Measurements from ENCODE around the gene TUBB6. TPM values are rescaled to one million over a fixed set of nuclear protein-coding genes. Genes with fewer than 3 reads are reported as not detected.

TUBB6 gene
- total and polyA plus RNA-seq, 2 of the 13 experiments (the other 11 are each of a cell fraction or from before 2014, with no cell fraction given): 9.9 to 28.6 TPM

GRCh38 chr18:12278741-12279682 is 29.0 kb upstream of the TUBB6 start (continued):
- TF ChIP-seq ZFP37 (CRISPR knock-in tag; IDR thresholded peaks at IDR 0.05; ENCODE audit: borderline replicate concordance) (no peak), ZNF264 (CRISPR knock-in tag; IDR thresholded peaks at IDR 0.05) (no peak), SP140L (CRISPR knock-in tag; IDR thresholded peaks at IDR 0.05; ENCODE audit: borderline replicate concordance) (no peak), HDAC2 (CRISPR knock-in tag; IDR thresholded peaks at IDR 0.05) (peak; percentile 51; the same call in 1 of the 2 replicates), ATF7 (IDR thresholded peaks at IDR 0.05) (no peak), ATF7 (CRISPR knock-in tag; IDR thresholded peaks at IDR 0.05) (no peak), ZNF33A (CRISPR knock-in tag; IDR thresholded peaks at IDR 0.05; ENCODE audit: borderline replicate concordance) (no peak), FOXO1 (CRISPR knock-in tag; IDR thresholded peaks at IDR 0.05) (peak; percentile 11; the same call in 1 of the 2 replicates), AHR (CRISPR knock-in tag; IDR thresholded peaks at IDR 0.05) (no peak), ZNF382 (CRISPR knock-in tag; IDR thresholded peaks at IDR 0.05; ENCODE audit: borderline replicate concordance) (no peak), ZNF256 (CRISPR knock-in tag; conservative IDR thresholded peaks at IDR 0.05) (no peak), FOXK2 (IDR thresholded peaks at IDR 0.05) (no peak), TCF12 (IDR thresholded peaks at IDR 0.05) (no peak), TCF12 (CRISPR knock-in tag; IDR thresholded peaks at IDR 0.05) (no peak), ZSCAN21 (CRISPR knock-in tag; IDR thresholded peaks at IDR 0.05; ENCODE audit: borderline replicate concordance) (no peak), ATF4 (CRISPR knock-in tag; IDR thresholded peaks at IDR 0.05) (0 out of 4 replicates have a peak, but pooled peaks of 1 of the 2 experiments have one; percentile 17), ZSCAN29 (CRISPR knock-in tag; conservative IDR thresholded peaks at IDR 0.05) (no peak), TBX2 (CRISPR knock-in tag; IDR thresholded peaks at IDR 0.05; ENCODE audit: borderline replicate concordance) (peak; percentile 61; the same call in 1 of the 2 replicates), ZNF703 (CRISPR knock-in tag; IDR thresholded peaks at IDR 0.05; ENCODE audit: borderline replicate concordance) (no peak), ZNF577 (CRISPR knock-in tag; IDR thresholded peaks at IDR 0.05; ENCODE audit: borderline replicate concordance, low read depth) (no peak)
- TF ChIP-seq, protein P1, sequence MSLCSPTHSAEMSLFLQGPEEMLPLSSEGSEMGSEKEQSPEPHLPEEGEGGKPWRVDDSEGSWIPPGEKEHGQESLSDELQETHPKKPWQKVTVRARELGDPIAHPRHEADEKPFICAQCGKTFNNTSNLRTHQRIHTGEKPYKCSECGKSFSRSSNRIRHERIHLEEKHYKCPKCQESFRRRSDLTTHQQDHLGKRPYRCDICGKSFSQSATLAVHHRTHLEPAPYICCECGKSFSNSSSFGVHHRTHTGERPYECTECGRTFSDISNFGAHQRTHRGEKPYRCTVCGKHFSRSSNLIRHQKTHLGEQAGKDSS (CRISPR knock-in tag; IDR thresholded peaks at IDR 0.05; ENCODE audit: borderline replicate concordance, low read depth): no peak
- TF ChIP-seq, protein P2, sequence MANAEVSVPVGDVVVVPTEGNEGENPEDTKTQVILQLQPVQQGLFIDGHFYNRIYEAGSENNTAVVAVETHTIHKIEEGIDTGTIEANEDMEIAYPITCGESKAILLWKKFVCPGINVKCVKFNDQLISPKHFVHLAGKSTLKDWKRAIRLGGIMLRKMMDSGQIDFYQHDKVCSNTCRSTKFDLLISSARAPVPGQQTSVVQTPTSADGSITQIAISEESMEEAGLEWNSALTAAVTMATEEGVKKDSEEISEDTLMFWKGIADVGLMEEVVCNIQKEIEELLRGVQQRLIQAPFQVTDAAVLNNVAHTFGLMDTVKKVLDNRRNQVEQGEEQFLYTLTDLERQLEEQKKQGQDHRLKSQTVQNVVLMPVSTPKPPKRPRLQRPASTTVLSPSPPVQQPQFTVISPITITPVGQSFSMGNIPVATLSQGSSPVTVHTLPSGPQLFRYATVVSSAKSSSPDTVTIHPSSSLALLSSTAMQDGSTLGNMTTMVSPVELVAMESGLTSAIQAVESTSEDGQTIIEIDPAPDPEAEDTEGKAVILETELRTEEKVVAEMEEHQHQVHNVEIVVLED (CRISPR knock-in tag; IDR thresholded peaks at IDR 0.05; ENCODE audit: borderline replicate concordance): no peak
- TF ChIP-seq, protein P3, sequence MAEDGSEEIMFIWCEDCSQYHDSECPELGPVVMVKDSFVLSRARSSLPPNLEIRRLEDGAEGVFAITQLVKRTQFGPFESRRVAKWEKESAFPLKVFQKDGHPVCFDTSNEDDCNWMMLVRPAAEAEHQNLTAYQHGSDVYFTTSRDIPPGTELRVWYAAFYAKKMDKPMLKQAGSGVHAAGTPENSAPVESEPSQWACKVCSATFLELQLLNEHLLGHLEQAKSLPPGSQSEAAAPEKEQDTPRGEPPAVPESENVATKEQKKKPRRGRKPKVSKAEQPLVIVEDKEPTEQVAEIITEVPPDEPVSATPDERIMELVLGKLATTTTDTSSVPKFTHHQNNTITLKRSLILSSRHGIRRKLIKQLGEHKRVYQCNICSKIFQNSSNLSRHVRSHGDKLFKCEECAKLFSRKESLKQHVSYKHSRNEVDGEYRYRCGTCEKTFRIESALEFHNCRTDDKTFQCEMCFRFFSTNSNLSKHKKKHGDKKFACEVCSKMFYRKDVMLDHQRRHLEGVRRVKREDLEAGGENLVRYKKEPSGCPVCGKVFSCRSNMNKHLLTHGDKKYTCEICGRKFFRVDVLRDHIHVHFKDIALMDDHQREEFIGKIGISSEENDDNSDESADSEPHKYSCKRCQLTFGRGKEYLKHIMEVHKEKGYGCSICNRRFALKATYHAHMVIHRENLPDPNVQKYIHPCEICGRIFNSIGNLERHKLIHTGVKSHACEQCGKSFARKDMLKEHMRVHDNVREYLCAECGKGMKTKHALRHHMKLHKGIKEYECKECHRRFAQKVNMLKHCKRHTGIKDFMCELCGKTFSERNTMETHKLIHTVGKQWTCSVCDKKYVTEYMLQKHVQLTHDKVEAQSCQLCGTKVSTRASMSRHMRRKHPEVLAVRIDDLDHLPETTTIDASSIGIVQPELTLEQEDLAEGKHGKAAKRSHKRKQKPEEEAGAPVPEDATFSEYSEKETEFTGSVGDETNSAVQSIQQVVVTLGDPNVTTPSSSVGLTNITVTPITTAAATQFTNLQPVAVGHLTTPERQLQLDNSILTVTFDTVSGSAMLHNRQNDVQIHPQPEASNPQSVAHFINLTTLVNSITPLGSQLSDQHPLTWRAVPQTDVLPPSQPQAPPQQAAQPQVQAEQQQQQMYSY (CRISPR knock-in tag; IDR thresholded peaks at IDR 0.05): no peak

All from HepG2 (cell line).